Measurements from ENCODE around the gene UBE2K.
"Not testable (repeated sequence)": the region's sequence is repeated elsewhere in the genome, so short reads cannot be mapped to it uniquely, and the experiment has no call there.

UBE2K gene

DNA sequence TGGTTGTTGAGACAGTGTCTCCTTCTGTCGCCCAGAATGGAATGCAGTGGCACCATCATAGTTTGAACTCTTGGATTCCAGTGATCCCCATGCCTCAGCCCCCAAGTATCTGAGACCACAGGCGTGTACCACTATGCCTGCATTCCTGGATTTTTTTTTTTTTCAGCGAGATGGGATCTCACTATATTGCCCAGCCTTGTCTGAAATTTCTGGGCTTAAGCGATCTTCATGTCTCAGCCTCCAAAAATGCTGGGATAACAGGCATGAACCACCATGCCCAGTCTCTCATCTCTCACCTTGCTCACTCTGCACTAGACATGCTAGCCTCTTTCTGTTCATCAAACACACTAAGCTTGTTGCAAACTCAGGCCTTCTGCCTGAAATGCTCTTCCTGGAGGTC, 104.1 kb downstream of the UBE2K start:
- DNase-seq (ENCODE audit: low read depth, low spot score) = no peak

DNA sequence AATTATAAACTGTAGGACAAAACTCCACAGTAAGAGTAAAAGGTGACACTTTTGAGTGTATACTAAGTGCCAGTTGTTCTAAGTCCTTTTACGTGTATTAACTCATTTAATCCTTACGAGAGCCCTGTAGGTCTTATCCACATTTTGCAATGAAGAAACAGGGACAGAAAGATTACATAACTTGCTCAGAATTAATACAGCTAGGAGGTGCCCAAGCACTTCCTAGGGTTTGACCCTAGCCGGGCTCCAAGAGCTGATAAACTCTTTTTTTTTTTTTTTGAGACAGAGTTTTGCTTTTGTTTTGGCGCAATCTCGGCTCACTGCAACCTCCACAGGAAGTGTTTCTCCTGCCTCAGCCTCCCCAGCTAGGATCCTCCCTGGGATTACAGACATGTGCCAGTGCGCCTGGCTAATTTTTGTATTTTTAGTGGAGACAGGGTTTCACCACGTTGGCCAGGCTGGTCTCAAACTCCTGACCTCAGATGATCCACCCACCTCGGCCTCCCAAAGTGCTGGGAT, 110.4 kb downstream of the UBE2K start:
- no peak for DNase-seq (ENCODE audit: low read depth, low spot score)

DNA sequence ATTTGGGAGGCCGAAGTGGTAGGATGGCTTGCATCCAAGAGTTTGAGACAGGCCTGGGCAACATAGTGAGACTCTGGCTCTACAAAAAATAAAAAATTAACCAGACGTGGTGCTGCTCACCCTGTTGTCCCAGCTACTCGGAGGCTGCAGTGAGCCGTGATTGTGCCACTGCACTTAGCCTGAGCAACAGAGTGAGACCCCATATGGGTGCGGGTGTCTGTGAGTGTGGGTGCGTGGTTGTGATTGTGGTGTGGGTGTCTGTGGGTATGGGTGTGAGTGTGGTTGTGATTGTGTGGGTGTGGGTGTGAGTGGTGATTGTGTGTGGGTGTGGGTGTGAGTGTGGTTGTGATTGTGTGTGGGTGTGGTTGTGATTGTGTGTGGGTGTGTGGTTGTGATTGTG, 114.6 kb downstream of the UBE2K start:
- no peak for DNase-seq (ENCODE audit: low read depth, low spot score)

DNA sequence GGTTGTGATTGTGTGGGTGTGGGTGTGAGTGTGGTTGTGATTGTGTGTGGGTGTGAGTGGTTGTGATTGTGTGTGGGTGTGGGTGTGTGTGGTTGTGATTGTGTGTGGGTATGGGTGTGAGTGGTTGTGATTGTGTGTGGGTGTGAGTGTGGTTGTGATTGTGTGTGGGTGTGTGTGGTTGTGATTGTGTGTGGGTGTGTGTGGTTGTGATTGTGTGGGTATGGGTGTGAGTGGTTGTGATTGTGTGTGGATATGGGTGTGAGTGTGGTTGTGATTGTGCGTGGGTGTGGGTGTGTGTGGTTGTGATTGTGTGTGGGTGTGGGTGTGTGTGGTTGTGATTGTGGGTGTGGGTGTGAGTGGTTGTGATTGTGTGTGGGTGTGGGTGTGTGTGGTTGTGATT, 115.1 kb downstream of the UBE2K start:
- not testable (repeated sequence) for DNase-seq (ENCODE audit: low read depth, low spot score)

DNA sequence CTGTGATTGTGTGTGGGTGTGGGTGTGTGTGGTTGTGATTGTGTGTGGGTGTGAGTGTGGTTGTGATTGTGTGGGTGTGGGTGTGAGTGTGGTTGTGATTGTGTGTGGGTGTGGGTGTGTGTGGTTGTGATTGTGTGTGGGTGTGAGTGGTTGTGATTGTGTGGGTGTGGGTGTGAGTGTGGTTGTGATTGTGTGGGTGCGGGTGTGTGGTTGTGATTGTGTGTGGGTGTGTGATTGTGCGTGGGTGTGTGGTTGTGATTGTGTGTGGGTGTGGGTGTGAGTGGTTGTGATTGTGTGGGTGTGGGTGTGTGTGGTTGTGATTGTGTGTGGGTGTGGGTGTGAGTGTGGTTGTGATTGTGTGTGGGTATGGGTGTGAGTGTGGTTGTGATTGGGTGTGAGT, 115.8 kb downstream of the UBE2K start:
- DNase-seq (ENCODE audit: low read depth, low spot score) = not testable (repeated sequence)

DNA sequence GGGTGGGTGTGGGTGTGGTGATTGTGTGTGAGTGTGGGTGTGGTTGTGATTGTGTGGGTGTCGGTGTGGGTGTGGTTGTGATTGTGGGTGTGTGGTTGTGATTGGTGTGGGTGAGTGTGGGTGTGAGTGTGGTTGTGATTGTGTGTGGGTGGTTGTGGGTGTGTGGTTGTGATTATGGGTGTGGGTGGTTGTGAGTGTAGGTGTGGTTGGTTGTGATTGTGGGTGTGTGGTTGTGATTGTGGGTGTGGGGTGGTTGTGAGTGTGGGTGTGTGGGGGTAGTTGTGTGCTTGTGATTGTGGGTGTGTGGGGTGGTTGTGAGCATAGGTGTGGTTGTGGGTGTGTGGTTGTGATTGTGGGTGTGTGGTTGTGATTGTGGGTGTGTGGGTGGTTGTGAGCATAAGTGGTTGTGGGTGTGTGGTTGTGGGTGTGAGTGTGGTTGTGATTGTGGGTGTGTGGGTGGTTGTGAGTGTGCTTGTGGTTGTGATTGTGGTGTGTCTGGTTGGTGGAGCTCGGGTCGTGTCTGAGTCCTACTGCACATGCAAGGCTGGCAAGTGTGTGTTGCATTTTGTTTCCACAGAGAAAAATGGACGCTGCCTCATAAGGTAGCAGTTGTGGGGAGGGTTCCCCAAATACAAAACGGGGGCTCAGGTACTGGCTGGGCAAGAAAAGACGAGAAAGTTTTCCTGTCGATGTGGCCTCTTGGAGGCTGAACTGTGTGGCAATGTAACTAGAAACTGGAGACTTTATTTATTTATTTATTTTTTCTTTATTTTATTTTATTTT, 116.7 kb downstream of the UBE2K start:
- DNase-seq (ENCODE audit: low read depth, low spot score) = no peak

DNA sequence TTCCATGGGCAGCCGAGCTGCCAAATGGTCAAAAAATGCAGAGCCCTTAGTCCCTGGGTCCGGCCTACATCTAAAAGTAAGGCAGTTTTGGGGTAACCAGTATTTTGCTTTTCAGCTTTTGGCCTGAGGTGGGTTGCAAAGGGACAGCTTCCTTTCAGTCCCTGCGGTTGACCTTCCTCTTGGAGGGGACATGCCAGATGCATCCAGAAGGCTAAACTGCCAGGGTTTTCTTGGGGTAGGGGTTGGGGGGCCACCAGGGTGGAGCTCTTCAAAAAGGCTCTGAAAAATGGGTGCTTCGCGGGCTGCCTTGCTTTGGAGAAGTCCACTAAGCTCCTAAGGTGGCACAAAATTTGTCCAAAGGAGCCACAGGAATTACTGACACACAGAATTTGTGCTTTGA, 120.7 kb downstream of the UBE2K start:
- no peak for DNase-seq (ENCODE audit: low read depth, low spot score)

DNA sequence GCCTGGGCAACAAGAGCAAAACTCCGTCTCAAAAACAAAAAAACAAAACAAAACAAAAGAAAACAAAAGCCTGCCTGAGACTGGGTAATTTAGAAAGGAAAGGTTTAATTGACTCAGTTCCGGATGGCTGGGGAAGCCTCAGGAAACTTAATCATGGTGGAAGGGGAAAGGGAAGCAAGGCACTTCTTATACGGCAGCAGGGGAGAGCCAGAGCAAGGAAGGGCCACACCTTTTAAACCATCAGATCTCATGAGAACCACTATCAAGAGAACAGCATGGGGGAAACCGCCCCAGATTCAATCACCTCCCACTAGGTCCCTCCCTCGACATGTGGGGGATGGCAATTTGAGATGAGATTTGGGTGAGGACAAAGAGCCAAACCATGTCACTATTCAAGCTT, 122.2 kb downstream of the UBE2K start:
- DNase-seq (ENCODE audit: low read depth, low spot score) = no peak

DNA sequence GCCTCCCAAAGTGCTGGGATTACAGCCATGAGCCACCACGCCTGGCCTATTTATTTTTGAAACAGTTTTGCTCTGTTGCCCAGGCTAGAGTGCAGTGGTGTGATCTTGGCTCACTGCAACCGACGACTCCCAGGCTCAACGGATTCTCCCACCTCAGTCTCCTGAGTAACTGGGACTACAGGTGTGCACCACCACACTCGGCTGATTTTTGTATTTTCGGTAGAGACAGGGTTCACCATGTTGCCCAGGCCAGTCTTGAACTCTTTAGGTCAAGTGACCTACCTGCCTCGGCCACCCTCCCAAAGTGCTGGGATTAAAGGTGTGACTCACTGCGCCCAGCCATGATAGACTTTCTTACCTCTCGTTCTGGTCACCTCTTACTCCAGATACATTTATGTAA, 124.0 kb downstream of the UBE2K start:
- no peak for DNase-seq (ENCODE audit: low read depth, low spot score)

DNA sequence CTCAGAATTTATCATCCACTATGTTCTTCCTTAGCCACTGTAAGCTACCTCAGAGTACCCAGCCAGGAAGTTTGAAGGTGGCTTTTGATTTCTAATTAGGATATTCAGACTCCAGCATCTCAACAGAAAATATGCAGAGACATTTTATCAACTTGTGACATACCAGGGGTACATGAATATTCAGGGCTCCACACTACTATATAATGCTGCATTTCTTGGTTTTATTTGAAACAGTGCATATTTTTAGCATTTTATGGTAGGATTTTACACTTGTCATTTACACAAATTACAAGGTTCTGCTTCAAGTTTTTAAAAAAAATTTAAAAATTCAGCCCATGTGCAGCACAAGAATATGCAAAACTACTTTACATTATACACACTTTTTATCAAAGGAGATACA, 124.7 kb downstream of the UBE2K start:
- no peak for DNase-seq (ENCODE audit: low read depth, low spot score)

DNA sequence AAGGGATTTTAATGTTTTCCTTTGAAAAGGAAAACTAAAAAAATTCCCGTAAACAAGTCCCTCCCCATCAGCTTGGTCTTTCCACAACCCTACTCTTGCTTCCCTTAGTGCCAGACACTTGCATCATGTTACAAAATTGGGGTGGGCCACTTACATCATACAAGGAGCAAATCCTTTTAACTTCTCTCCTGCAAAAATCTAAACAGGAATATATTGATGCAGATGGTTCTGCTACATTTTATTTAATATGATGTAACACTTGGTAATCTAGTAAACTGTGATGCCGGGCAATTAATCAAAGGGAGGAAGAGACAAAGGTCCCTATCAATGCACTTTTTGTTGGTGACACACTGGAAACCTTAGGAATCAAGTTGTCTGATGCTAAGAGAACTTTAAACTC, 125.3 kb downstream of the UBE2K start:
- DNase-seq (ENCODE audit: low read depth, low spot score) = no peak

DNA sequence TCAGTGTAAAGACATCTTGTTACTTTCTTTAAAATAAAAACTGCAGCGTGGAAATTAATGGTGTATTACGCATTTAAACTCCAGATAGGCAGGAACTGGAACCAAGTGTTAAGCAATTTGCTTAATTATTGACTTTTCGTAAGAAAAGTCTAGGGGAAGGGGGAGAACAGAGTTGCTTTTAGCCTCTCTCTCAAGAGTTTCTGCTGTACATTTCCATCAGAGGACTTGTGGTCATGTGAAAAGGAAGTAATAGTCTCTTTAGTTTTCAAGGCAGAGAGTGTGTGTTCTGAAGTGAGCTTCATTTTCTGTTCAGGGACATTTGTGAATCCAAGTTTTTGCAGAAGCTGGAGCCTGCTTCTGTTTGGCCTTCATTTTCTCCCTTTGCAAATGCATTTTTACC, 127.2 kb downstream of the UBE2K start:
- no peak for DNase-seq (ENCODE audit: low read depth, low spot score)

DNA sequence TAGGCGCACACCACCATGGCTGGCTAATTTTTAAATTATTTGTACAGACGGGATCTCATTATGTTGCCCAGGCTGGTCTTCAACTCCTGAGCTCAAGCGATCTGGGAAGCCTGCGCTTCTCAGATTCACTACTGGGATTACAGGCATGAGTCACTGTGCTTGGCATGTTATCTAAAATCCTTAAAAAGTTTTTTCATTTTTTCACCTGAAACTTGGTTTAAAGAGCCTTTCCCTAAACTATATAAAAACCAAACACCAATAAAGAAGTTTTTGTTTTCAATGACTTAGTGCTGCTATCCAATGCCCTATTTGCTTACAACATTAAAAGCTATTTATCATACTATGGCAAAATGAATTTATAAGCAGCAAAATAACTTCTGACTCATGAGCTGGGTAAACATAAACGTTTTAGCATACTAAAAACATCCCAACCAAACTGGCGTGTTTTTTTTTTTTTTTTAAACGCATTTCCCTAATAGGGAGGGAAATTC, 127.8 kb downstream of the UBE2K start:
- DNase-seq (ENCODE audit: low read depth, low spot score) = no peak

Data from iPS DF 19.7 (cell line).